ENCODE measurements around the gene SLC11A2.
"Not testable (repeated sequence)": the region's sequence is repeated elsewhere in the genome, so short reads cannot be mapped to it uniquely, and the experiment has no call there.

SLC11A2 gene

DNA sequence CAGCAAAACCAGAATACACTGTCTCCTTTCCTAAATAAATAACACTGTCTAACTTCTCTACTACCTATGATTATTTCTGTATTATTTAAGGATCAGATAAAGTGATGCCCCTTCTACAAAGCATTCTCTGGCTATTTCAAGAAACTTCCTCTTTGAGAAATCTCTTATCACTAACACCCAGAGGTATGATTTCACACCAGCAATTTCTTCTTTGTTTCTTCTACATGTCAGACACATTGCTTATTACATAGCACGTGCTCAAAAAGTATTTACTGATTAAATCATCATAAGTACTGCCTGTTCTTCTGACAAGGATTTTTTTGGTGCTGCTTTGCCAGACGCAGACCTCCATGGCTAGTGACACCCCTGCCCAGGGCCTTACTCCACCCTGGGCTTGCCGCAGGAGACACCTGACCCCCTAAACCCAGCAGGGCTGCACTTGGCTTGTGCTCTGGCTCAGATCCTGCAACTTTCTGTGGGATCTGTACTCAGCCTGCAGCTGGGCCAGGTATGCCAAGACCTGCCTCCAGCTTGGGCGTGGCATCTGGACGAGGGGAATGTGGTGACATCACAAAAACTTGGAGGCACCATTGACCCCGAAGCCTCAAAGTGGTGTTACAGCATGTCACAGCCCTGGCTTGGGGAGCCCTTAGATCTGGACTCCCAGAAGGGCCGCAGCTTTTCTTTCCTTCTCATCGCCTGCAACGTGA is 89.2 kb downstream of the SLC11A2 start:
- no peak for DNase-seq

DNA sequence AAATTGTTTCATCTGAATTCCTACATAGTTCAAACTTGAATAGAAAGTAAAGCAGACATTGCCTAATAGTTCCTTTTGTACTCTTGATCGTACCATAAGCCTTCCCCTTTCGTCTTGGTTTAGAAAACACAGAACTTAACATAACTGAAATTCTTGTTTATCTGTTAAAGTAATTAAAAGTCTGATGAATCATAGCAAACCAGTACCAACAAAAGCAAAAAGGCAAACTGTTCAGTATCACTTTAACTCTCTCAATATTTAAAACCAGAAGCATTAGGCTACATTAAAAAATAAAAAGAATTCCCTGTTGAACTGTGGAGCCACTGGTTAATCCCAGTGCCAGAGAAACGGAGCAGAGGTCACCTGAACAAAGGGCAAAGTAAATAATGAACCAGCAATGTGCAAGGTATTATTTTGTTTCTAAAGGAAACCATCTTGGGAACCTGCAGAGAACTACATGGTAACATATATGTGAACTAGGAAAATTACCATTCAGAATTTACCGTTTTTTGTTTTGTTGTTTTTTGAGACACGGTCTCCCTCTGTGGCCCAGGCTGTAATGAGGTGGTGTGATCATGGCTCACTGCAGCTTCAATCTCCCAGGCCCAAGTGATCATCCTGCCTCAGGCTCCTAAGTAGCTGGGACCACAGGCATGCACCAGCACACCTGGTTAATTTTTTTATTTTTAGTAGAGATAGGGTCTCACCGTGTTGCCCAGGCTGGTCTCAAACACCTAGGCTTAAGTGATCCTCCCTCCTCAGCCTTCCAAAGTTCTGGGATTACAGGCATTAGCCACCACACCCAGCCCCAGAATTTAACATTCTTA is 91.0 kb downstream of the SLC11A2 start:
- no peak for DNase-seq

DNA sequence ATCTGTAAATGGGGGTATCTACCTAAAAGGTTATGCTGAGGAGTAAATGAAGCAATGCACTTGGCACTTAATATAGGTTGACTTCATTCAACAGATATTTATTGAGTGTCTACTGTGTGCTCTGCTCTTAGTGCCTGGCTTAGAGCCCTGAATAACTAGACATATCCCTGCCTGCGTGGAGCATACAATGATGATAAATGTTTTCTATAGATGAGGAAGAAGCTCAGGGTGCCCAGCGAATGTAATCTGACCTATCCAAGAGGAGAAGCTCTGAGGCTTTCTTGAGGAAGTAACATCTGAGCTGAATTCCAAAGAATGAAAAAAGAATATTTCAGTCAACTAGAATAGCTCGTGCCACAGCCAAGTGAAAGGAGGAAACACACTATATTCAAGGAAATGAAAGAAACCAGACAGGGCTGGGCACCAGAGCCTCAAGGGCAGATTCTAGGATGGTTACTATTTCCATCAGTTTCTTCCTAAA is 91.8 kb downstream of the SLC11A2 start:
- DNase-seq: no peak

DNA sequence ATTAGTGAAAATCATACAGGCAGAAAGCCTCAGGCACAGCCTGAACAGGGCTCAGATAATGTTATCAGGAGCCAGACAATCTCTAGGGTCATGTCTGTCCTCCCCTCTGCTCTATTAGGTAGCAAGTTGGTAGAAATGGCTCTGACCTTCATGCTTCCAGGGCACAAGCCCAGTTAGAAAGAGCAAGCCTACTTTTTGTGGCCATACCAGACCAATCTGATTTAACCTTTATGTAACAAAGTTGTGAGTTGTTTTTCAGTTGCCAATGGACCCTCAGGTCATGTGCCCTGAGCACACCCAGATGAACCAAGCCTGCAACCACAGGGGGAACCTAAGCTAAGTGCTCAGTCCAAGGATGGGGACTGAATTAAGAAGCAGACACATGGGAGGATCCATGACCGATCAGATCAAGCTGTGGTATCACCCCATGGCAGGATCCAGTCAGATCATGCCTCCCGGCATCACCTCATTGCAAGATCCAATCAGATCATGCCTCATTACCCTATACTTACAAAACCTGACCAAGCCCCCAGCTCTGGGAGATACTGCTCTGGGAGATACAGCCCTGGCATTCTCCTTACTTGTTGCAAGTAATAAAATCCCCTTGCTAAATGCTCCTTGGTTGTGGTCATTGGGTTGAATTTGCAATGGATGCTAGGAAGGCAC is 92.6 kb downstream of the SLC11A2 start:
- no peak for DNase-seq

DNA sequence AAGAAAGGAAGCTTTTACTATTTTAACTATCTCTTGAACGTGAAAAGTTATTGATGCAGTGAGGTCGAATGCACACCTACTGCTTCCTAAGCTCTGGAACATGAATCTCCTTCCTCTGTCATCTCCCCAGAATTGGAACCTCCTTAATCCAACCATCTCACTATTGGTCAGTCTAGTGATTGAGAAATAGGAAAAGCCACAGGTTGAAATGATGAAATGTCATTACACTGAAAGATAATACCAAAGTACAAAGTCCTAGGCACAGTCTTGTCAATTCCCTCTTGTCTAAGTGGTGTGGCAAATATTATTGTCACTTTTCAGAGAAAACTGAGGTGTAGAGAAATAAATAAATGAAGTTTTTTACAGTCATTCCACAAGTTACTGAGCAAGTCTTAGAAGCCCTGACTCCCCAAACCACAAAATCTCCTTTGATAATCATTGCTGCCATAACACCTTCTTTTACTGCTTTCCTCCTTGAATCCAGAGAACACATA is 93.3 kb downstream of the SLC11A2 start:
- no peak for DNase-seq

DNA sequence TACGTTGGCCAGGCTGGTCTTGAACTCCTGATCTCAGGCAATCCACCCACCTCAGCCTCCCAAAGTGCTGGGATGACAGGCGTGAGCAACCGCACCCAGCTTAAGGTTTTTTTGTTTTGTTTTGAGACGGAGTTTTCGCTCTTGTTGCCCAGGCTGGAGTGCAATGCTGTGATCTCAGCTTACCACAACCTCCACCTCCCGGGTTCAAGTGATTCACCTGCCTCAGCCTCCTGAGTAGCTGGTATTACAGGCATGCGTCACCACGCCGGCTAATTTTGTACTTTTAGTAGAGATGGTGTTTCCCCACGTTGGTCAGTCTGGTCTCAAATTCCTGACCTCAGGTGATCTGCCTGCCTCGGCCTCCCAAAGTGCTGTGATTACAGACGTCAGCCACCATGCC is 95.7 kb downstream of the SLC11A2 start:
- not testable (repeated sequence) for DNase-seq

DNA sequence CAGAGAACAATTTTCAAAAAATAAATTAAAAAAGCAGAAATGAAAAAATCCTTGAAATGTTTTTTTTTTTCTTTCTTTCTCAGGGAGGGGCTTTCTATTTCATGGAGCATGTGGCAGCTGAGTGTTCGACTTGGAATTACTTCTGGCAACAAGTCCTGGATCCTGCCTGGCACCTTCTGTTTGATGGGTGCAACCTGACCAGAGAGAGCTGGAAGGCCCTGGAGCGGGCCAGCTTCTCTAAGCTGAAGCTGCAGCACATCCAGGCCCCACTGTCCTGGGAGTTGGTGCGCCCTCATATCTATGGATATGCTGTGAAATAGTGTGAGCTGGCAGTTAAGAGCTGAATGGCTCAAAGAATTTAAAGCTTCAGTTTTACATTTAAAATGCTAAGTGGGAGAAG is 96.4 kb downstream of the SLC11A2 start:
- DNase-seq: no peak
